Measurements from ENCODE around the gene WSB1.

Gene WSB1

GRCh38 chr17:27293359-27293897 lies 486 bp upstream of the WSB1 start:
- TF ChIP-seq CTCF (conservative IDR thresholded peaks at IDR 0.05) = no peak
- H3K27ac ChIP-seq = peak overlapping the region; percentile 98

GRCh38 chr17:27294689-27295630 lies 1.0 kb downstream of the WSB1 start:
- H3K27ac ChIP-seq = peak overlapping the region; percentile 98
- no peak for TF ChIP-seq CTCF (conservative IDR thresholded peaks at IDR 0.05)

GRCh38 chr17:27295945-27296344 lies 2.0 kb downstream of the WSB1 start:
- peak overlapping the region; percentile 98 for H3K27ac ChIP-seq
- no peak for TF ChIP-seq CTCF (conservative IDR thresholded peaks at IDR 0.05)

GRCh38 chr17:27296428-27296979 lies 2.6 kb downstream of the WSB1 start:
- H3K27ac ChIP-seq = peak overlapping the region; percentile 98
- TF ChIP-seq CTCF (conservative IDR thresholded peaks at IDR 0.05) = no peak

- no peak for TF ChIP-seq CTCF (conservative IDR thresholded peaks at IDR 0.05)
- 0 out of 2 replicates have a peak overlapping the region, but pooled peaks have one; percentile 7 for H3K27ac ChIP-seq
Measured at GRCh38 chr17:27299384-27300049, 5.6 kb downstream of the WSB1 start.

GRCh38 chr17:27303734-27304133 lies 9.8 kb downstream of the WSB1 start:
- H3K27ac ChIP-seq = no peak overlapping the region
- no peak for TF ChIP-seq CTCF (conservative IDR thresholded peaks at IDR 0.05)
